Left ventricle myocardium inferior (tissue), 1 donor: ENCODE measurements around the gene CCDC179. TPM values are rescaled to one million over a fixed set of nuclear protein-coding genes. Genes with fewer than 3 reads are reported as not detected.

Source experiments
- DNase-seq: peaks from one replicate; pipeline ENCODE4 v3.0.0-alpha.2; 2020
- H3K27ac ChIP-seq: fragments of 200-600 bp; replicated peaks from 2 replicates; pipeline ENCODE4 v1.8.0; 2021
- H3K27me3 ChIP-seq: fragments of 200-600 bp; 2 replicates; pipeline ENCODE4 v1.8.0; 2021; ENCODE audit warnings: low read depth
- H3K36me3 ChIP-seq: fragments of 200-600 bp; 2 replicates; pipeline ENCODE4 v1.8.0; 2021
- H3K4me1 ChIP-seq: fragments of 200-600 bp; 2 replicates; pipeline ENCODE4 v1.8.0; 2021
- H3K4me3 ChIP-seq: fragments of 200-600 bp; 2 replicates; pipeline ENCODE4 v1.8.0; 2021; ENCODE audit warnings: mild to moderate bottlenecking, moderate library complexity
- H3K9me3 ChIP-seq: fragments of 200-600 bp; replicated peaks from 2 replicates; pipeline ENCODE4 v1.8.0; 2021
- CTCF ChIP-seq: fragments of 200-600 bp; IDR thresholded peaks from 2 replicates; pipeline ENCODE4 v1.8.0; 2021; ENCODE audit warnings: antibody characterized with exemption, mild to moderate bottlenecking, borderline replicate concordance
- intact Hi-C: fragments of 100-400 bp; cut with micrococcal nuclease; formaldehyde crosslinking; loops from one replicate; pipeline ENCODE4 v1.11.0; 2022
- total RNA-seq: library from RNA; stranded (reverse); fragmentation: NEBNext Ultra II Directional; extraction: Animal tissue kit (Norgen Biotek cat#: 25700); gene quantifications from one replicate; pipeline ENCODE4 v1.2.1, GENCODE V29; 2021
- donor health status: DM: no; HTN: yes; CAD: no; lungs with severe emphysema.

Gene CCDC179
- total RNA-seq, 1 donor from 2014 or later, result not detected

GRCh38 chr11:22832315-22833015 lies 27.8 kb downstream of the CCDC179 start:
- intact Hi-C loops, result no loop called here

GRCh38 chr11:22830082-22830414 lies 30.2 kb downstream of the CCDC179 start:
- intact Hi-C loops, result no loop called here
- H3K9me3 ChIP-seq, result no peaks in the 10 kb centered on the region
- no peak overlapping the region for H3K27ac ChIP-seq
- no peak for DNase-seq
- no peak for TF ChIP-seq CTCF
- peaks cover 12% of the 10 kb centered on the region for H3K36me3 ChIP-seq
- H3K4me1 ChIP-seq, result peaks cover 25% of the 10 kb centered on the region
- H3K27me3 ChIP-seq, result no peaks in the 10 kb centered on the region
- peak overlapping the region; percentile 90 for H3K4me3 ChIP-seq

More at GRCh38 chr11:22832315-22833015, 27.8 kb downstream of the CCDC179 start:
- Histone ChIP-seq H3K4me1 (peaks cover 25% of the 10 kb centered on the region), H3K27ac (no peak overlapping the region), H3K9me3 (no peaks in the 10 kb centered on the region), H3K4me3 (no peak overlapping the region), H3K36me3 (no peaks in the 10 kb centered on the region), H3K27me3 (no peaks in the 10 kb centered on the region)
- no peak for DNase-seq
- no peak for TF ChIP-seq CTCF

GRCh38 chr11:22829231-22830081 lies 30.8 kb downstream of the CCDC179 start, which contains the start of gene SVIP:
Gene SVIP, minus strand, starts transcription at chr11:22829801. Its CDS starts 53 bp downstream, at chr11:22829748.
- peaks cover 25% of the 10 kb centered on the region for H3K4me1 ChIP-seq
- H3K9me3 ChIP-seq, result no peaks in the 10 kb centered on the region
- H3K36me3 ChIP-seq, result peaks cover 13% of the 10 kb centered on the region
- peak; percentile 94 for DNase-seq
- H3K27me3 ChIP-seq, result no peaks in the 10 kb centered on the region
- peak; percentile 69 for TF ChIP-seq CTCF
- H3K4me3 ChIP-seq, result peak within 1 kb of the TSS; percentile 90
- H3K27ac ChIP-seq, result peak within 1 kb of the TSS; percentile 89
- intact Hi-C loops, result no loop called here

GRCh38 chr11:22828373-22828772 lies 31.9 kb downstream of the CCDC179 start:
- Histone ChIP-seq H3K36me3 (peaks cover 20% of the 10 kb centered on the region), H3K4me3 (peak overlapping the region; percentile 90), H3K27ac (no peak overlapping the region), H3K9me3 (no peaks in the 10 kb centered on the region), H3K27me3 (no peaks in the 10 kb centered on the region), H3K4me1 (peaks cover 25% of the 10 kb centered on the region)
- intact Hi-C loops, result no loop called here
- TF ChIP-seq CTCF, result no peak
- DNase-seq, result no peak

- peaks cover 72% of the 10 kb centered on the region for H3K36me3 ChIP-seq
- H3K27ac ChIP-seq, result no peak overlapping the region
- no peak for DNase-seq
- H3K4me3 ChIP-seq, result no peak overlapping the region
- H3K27me3 ChIP-seq, result no peaks in the 10 kb centered on the region
- no peak for TF ChIP-seq CTCF
- H3K9me3 ChIP-seq, result no peaks in the 10 kb centered on the region
- intact Hi-C loops, result no loop called here
- no peaks in the 10 kb centered on the region for H3K4me1 ChIP-seq
Observed at GRCh38 chr11:22822203-22822602, 38.1 kb downstream of the CCDC179 start.
